ENCODE measurements around the gene EDA.
"Not testable (repeated sequence)": the region's sequence is repeated elsewhere in the genome, so short reads cannot be mapped to it uniquely, and the experiment has no call there.

EDA gene

GRCh38 chrX:69746051-69746450, 130.1 kb downstream of the EDA start:
- DNase-seq (ENCODE audit: low read depth in 2 of 2), result no peak

- no peak for DNase-seq (ENCODE audit: low read depth in 2 of 2)
Observed at GRCh38 chrX:69748055-69748454, 132.1 kb downstream of the EDA start.

- no peak for DNase-seq (ENCODE audit: low read depth in 2 of 2)
Observed at GRCh38 chrX:69759921-69760625, 144.2 kb downstream of the EDA start.

- no peak for DNase-seq (ENCODE audit: low read depth in 2 of 2)
Observed at GRCh38 chrX:69761633-69762032, 145.7 kb downstream of the EDA start.

- no peak for DNase-seq (ENCODE audit: low read depth in 2 of 2)
Observed at GRCh38 chrX:69762340-69762739, 146.4 kb downstream of the EDA start.

- DNase-seq (ENCODE audit: low read depth in 2 of 2), result no peak
Observed at GRCh38 chrX:69793260-69793935, 177.5 kb downstream of the EDA start.

- no peak for DNase-seq (ENCODE audit: low read depth in 2 of 2)
Observed at GRCh38 chrX:69795702-69796101, 179.8 kb downstream of the EDA start.

- no peak for DNase-seq (ENCODE audit: low read depth in 2 of 2)
Observed at GRCh38 chrX:69807400-69807799, 191.5 kb downstream of the EDA start.

- no peak for DNase-seq (ENCODE audit: low read depth in 2 of 2)
Observed at GRCh38 chrX:69808375-69808774, 192.5 kb downstream of the EDA start.

GRCh38 chrX:69813677-69814076, 197.8 kb downstream of the EDA start:
- no peak for DNase-seq (ENCODE audit: low read depth in 2 of 2)

GRCh38 chrX:69815063-69815462, 199.2 kb downstream of the EDA start:
- no peak for DNase-seq (ENCODE audit: low read depth in 2 of 2)

GRCh38 chrX:69815519-69815918, 199.6 kb downstream of the EDA start:
- DNase-seq (ENCODE audit: low read depth in 2 of 2), result no peak

- no peak for DNase-seq (ENCODE audit: low read depth in 2 of 2)
Observed at GRCh38 chrX:69844636-69845035, 228.7 kb downstream of the EDA start.

- not testable (repeated sequence) for DNase-seq (ENCODE audit: low read depth in 2 of 2)
Observed at GRCh38 chrX:69859999-69860398, 244.1 kb downstream of the EDA start.

GRCh38 chrX:69876221-69876620, 260.3 kb downstream of the EDA start:
- DNase-seq (ENCODE audit: low read depth in 2 of 2), result no peak

- DNase-seq (ENCODE audit: low read depth in 2 of 2), result no peak
Observed at GRCh38 chrX:69884210-69884609, 268.3 kb downstream of the EDA start.

GRCh38 chrX:69896046-69896445, 280.1 kb downstream of the EDA start:
- no peak for DNase-seq (ENCODE audit: low read depth in 2 of 2)

GRCh38 chrX:69900491-69900890, 284.6 kb downstream of the EDA start:
- DNase-seq (ENCODE audit: low read depth in 2 of 2), result no peak

GRCh38 chrX:69906447-69906846, 290.5 kb downstream of the EDA start:
- DNase-seq (ENCODE audit: low read depth in 2 of 2), result no peak

GRCh38 chrX:69914781-69915180, 298.9 kb downstream of the EDA start:
- no peak for DNase-seq (ENCODE audit: low read depth in 2 of 2)

GRCh38 chrX:69919749-69920148, 303.8 kb downstream of the EDA start:
- DNase-seq (ENCODE audit: low read depth in 2 of 2), result no peak

GRCh38 chrX:69932323-69932722, 316.4 kb downstream of the EDA start:
- no peak for DNase-seq (ENCODE audit: low read depth in 2 of 2)

GRCh38 chrX:69948276-69948797, 332.4 kb downstream of the EDA start:
- DNase-seq (ENCODE audit: low read depth in 2 of 2), result no peak
